IPS DF 19.7 (cell line): Measurements from ENCODE around the gene HP1BP3.

ENCODE experiments used
- DNase-seq: peaks from one replicate; pipeline ENCODE4 v3.0.0-alpha.2; 2013; ENCODE audit warnings: low read depth, low spot score

The HP1BP3 gene

GRCh38 chr1:20693623-20694022, 93.5 kb downstream of the HP1BP3 start:
- DNase-seq, result no peak
